ENCODE data around the gene SRP14.
"Not testable (repeated sequence)": the region's sequence is repeated elsewhere in the genome, so short reads cannot be mapped to it uniquely, and the experiment has no call there.

Gene SRP14

GRCh38 chr15:40016224-40016865, 22.6 kb downstream of the SRP14 start:
- no peak for DNase-seq

DNA sequence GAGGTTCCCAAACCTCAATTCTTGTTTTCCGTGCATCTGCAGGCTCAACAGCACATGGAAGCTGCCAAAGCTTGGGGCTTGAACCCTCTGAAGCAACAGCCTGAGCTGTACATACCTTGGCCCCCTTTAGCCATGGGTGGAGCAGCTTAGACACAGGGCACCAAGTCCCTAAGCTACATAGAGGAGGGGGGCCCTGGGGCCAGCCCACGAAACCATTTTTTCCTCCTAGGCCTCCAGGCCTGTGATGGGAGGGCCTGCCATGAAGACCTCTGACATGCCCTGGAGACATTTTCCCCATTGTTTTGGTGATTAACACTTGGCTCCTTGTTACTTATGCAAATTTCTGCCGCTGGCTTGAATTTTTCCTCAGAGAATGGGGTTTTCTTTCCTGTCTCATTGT, 24.6 kb downstream of the SRP14 start:
- no peak for DNase-seq

DNA sequence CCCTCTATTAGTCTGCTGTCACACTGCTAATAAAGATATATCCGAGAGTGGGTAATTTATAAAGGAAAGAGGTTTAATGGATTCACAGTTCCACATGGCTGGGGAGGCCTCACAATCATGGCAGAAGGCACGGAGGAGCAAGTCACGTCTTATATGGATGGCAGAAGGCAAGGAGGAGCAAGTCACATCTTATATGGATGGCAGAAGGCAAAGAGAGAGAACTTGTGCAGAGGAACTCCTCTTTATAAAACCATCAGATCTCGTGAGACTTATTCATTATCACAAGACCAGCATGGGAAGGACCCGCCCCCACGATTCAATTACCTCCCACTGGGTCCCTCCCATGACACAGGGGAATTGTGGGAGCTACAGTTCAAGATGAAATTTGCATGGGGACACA, 25.6 kb downstream of the SRP14 start:
- DNase-seq: not testable (repeated sequence)

DNA sequence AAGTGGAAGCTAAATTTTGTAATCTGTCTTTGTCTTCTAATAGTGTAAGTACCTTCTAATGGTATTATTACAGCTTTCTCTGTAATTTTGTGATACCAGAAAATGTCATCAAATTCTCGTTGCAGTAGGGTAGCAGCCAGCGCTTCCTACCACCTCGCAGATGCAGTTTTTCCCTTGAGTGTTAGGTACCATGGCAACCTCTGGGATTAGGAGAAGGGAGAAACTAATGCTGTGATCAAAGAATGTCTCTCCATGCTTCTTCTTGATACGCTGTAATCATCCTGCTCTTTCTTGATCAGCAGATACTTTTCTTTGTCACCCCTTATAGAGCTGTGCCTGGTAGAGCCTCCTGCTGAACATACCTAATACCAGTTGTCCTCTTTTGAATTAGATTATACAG, 27.7 kb downstream of the SRP14 start:
- DNase-seq: no peak

DNA sequence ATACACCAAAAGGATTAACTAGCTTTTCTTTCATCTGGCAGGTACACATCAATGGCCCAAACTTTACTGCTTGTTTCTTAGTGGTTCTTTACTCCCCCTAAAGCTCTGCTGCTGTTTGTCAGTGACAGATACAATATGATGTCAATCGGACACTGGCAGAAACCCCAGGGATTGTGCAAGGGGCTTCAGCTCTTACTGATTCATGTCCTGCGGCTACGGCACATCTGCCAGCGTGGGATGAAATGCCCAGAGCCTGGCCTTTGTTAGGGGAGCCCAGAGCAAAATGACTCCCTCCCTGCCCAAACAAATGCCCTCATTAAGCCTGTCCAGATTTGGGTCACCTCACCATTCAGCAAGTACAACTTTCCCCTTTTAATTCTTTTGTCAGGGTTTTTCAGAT, 28.3 kb downstream of the SRP14 start:
- no peak for DNase-seq

GRCh38 chr15:40008061-40008765, 30.8 kb downstream of the SRP14 start:
- DNase-seq: no peak

GRCh38 chr15:40006646-40007045, 32.3 kb downstream of the SRP14 start:
- DNase-seq: no peak

DNA sequence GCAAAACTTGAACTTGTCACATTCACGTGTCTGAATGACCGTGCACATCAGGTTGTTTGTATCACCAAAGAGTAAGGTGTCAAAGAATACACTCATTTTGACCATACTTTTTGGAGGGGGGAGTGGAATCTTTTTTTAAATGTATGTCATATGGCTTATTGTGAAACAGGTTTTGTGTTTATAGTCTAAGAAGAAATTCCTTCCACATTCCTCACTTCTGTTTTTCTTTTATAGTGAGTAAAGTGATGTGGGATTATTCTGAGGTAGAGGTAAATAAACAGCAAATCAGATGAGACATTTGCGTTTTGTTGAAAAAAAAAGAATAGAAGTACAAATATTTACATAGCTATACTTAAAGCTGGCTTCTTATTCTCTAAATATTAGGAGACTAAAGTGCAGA, 33.0 kb downstream of the SRP14 start:
- DNase-seq: no peak

GRCh38 chr15:40003116-40003916, 35.7 kb downstream of the SRP14 start:
- DNase-seq: no peak

DNA sequence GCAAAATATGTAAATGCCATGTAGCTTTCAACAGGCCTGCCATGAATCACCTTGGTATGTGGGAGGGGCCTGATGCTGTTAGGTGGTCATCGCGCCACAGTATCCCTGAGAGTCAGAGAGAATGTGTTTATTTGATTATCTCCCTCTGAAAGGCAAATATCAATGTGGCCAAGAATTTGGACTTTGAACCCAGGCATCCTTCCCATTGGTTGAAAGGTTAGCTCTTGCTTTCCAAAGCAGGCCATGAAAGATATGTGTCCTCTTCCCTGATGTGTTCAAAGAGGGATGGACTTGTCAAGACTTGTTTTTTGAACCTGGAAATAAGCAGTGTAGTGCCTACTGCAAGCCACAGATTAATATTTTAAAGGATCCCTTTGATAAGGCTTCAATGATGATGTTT, 36.7 kb downstream of the SRP14 start:
- DNase-seq: no peak

GRCh38 chr15:39999538-40000200, 39.3 kb downstream of the SRP14 start:
- no peak for DNase-seq

GRCh38 chr15:39998511-39999077, 40.4 kb downstream of the SRP14 start:
- DNase-seq: no peak

DNA sequence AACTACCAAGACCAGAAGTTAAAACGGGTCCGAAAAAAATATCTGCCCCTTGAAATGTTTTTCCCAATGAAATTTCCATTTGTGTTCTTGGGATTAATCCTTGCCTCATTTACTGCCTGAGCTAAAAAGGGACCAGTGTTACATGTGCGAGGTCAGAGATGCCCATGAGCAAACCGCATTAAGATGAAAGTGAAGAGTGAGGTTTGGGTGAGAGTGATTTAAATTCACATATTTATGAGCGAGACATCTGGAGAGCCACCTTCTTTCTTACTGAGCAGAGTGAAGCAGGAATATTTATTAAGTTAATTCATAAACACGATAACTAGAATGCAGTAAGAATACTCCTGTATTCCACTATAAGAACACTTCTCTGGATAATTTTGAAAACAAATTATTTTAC, 41.3 kb downstream of the SRP14 start:
- no peak for DNase-seq

DNA sequence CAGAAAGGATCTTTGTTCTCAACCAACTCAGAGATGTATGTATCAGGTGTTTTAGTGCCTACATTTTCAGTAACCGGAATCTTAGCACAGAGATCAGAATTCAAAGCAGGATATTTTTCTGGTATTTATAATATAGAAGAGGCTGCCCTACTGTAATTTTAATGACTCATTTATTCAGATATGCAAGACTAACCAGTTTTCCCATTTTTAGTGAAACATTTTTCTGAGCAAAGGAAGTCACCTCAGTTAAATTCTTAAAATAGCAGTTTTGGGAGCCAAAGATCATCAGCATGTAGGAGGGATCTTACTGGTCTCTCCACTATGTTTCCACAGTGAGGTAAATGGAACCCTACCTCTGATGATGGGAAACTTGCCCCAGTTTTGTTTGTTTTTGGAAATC, 42.0 kb downstream of the SRP14 start:
- DNase-seq: no peak

- DNase-seq: not testable (repeated sequence)
Measured at GRCh38 chr15:39996228-39996627, 42.8 kb downstream of the SRP14 start.

DNA sequence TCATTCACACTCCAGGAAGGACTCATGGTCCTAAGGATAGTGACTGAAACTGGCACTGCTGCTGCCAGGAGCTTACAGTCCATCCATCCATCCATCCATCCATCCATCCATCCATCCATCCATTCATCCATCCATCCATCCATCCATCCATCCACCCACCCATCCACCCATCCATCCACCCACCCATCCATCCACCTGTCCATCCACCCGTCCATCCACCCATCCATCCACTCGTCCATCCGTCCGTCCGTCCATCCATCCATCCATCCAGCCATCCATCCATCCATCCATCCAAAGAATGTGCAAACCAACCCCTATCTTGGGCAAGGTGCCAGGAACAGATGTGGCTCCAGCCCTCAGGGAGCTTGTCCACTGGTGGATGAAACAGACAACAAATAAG, 46.0 kb downstream of the SRP14 start:
- DNase-seq: not testable (repeated sequence)

DNA sequence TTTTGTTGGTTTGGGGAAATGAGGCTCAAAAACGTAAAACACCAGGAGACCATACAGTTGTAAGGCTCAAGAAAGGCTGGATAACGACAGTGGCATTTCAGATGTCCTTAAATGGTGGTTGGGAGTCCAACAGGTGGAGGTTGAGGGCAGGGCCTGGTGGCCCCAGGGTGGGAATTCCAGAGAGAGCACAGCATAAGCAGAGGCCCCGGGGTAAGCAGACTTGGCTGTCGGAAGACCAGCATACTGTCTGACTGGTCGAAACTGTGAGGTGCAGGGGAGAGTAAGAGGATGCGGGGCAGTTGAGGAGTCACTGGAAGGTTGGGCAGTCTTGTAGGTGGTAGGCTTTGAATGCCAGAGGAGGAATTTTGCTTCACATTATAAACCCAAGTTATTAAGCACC, 48.3 kb downstream of the SRP14 start:
- DNase-seq: no peak

DNA sequence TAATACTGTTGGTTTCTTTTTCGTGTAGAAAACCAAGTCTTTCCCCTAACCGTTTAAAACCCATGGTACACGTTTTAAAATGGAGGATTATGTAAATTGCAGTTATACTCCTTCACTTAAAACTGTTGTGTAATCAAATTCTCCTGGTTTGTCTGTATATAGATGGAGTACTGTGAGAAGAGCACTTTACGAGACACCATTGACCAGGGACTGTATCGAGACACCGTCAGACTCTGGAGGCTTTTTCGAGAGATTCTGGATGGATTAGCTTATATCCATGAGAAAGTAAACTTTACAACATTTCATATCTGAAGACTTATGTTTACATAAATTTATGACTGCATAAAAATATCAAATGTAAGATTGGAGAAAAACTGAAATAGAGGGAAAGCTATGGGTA, 51.2 kb downstream of the SRP14 start:
- no peak for DNase-seq
